Keratinocyte (primary cell): ENCODE measurements around the gene GPR62. TPM values are rescaled to one million over a fixed set of nuclear protein-coding genes. Genes with fewer than 3 reads are reported as not detected.

Experiments used
- DNase-seq: peaks from one replicate; pipeline ENCODE4 v3.0.0-alpha.2; 2011; ENCODE audit warnings: low read depth, missing footprints, low spot score
- FAIRE-seq: peaks from 2 replicates; lab custom pipeline; 2011; peaks lifted over from hg19 to GRCh38; lab: Jason Lieb, UNC
- H2AFZ ChIP-seq: 2 replicates; pipeline ENCODE4 v1.6.0; 2012; ENCODE audit warnings: low read length, control low read depth, inconsistent platforms; ENCODE audit not compliant: control insufficient read depth
- H3K27ac ChIP-seq: 2 replicates; pipeline ENCODE4 v1.5.1; 2011; ENCODE audit warnings: low read length; ENCODE audit not compliant: control insufficient read depth, insufficient read depth
- H3K27me3 ChIP-seq: 3 replicates; pipeline ENCODE4 v1.6.0; 2011; ENCODE audit warnings: low read length; ENCODE audit not compliant: control insufficient read depth, insufficient read depth; ENCODE audit errors: extremely low read depth
- H3K36me3 ChIP-seq, 2 experiments: 2 replicates in 1 of 2; 3 replicates in 1 of 2; pipeline ENCODE4 v1.5.1; 2011; ENCODE audit warnings: low read length in 2 of 2, mild to moderate bottlenecking in 1 of 2; ENCODE audit not compliant: control insufficient read depth in 2 of 2, insufficient read depth in 2 of 2; ENCODE audit errors: extremely low read depth in 1 of 2
- H3K4me1 ChIP-seq: 3 replicates; pipeline ENCODE4 v1.5.1; 2011; ENCODE audit warnings: low read length; ENCODE audit not compliant: control insufficient read depth, insufficient read depth; ENCODE audit errors: extremely low read depth
- H3K4me2 ChIP-seq: 3 replicates; pipeline ENCODE4 v1.6.0; 2011; ENCODE audit warnings: low read depth, low read length; ENCODE audit not compliant: control insufficient read depth, insufficient read depth; ENCODE audit errors: extremely low read depth
- H3K4me3 ChIP-seq, 3 experiments: fragments of 200-600 bp in 1 of 3; sonication (generic) in 1 of 3; 2 replicates in 2 of 3; 3 replicates in 1 of 3; pipeline ENCODE4 v1.5.1; 2011 to 2016; ENCODE audit warnings: low read length in 3 of 3, mild to moderate bottlenecking in 3 of 3, control low read depth in 2 of 3, inconsistent platforms in 1 of 3, low read depth in 1 of 3, mixed read lengths in 1 of 3, mixed run types in 1 of 3, moderate library complexity in 1 of 3; ENCODE audit not compliant: control insufficient read depth in 2 of 3, insufficient read depth in 2 of 3; ENCODE audit errors: extremely low read depth in 1 of 3
- H3K79me2 ChIP-seq: 2 replicates; pipeline ENCODE4 v1.6.0; 2012; ENCODE audit warnings: low read length; ENCODE audit not compliant: control insufficient read depth, insufficient read depth
- H3K9ac ChIP-seq: 3 replicates; pipeline ENCODE4 v1.6.0; 2011; ENCODE audit warnings: low read length; ENCODE audit not compliant: control insufficient read depth, insufficient read depth; ENCODE audit errors: extremely low read depth
- H3K9me1 ChIP-seq: 3 replicates; pipeline ENCODE4 v1.6.0; 2011; ENCODE audit warnings: low read length; ENCODE audit not compliant: control insufficient read depth, insufficient read depth; ENCODE audit errors: extremely low read depth
- H3K9me3 ChIP-seq: 2 replicates; pipeline ENCODE4 v1.5.1; 2012; ENCODE audit warnings: low read depth, low read length; ENCODE audit not compliant: control insufficient read depth
- H4K20me1 ChIP-seq: 3 replicates; pipeline ENCODE4 v1.6.0; 2011; ENCODE audit warnings: low read length; ENCODE audit not compliant: control insufficient read depth, insufficient read depth; ENCODE audit errors: extremely low read depth
- CTCF ChIP-seq, 3 experiments: IDR thresholded peaks in 1 of 3; conservative IDR thresholded peaks in 1 of 3; optimal IDR thresholded peaks in 1 of 3; 2 replicates in 2 of 3; 3 replicates in 1 of 3; pipeline versions ENCODE3 to v1.5.1; 2011; ENCODE audit warnings: low read length in 3 of 3, mild to moderate bottlenecking in 3 of 3, moderate library complexity in 2 of 3, control low read depth in 1 of 3, inconsistent platforms in 1 of 3; ENCODE audit not compliant: insufficient read depth in 2 of 3; ENCODE audit errors: extremely low read depth in 1 of 3
- EZH2 ChIP-seq: IDR thresholded peaks from one replicate; pipeline ENCODE4 v1.6.1; 2012; ENCODE audit warnings: inconsistent platforms, mild to moderate bottlenecking, low read length, moderate library complexity
- dilution Hi-C: fragments of 300-500 bp; cut with MboI; formaldehyde crosslinking; loops from one replicate; pipeline ENCODE4 v1.7.0; 2020; ENCODE audit warnings: low sequenced_read_pairs; ENCODE audit not compliant: extremely low pct_ligation_motif_present
- polyA plus RNA-seq, 5 experiments: library from polyadenylated mRNA; depleted of rRNA in 3 of 5; stranded (reverse) in 3 of 5; stranded (forward) in 1 of 5; unstranded in 1 of 5; fragments of >200 nt; gene quantifications; 1 replicate in 1 of 5; 2 replicates in 3 of 5; 3 replicates in 1 of 5; pipeline versions ENCODE4 v1.2.1 to v1.2.3, GENCODE V29; 2011 to 2012; ENCODE audit warnings: missing spikeins in 2 of 5, low read depth in 1 of 5, low replicate concordance in 1 of 5

The GPR62 gene
- polyA plus RNA-seq, 1 donor (not counting 4 experiments of a cell fraction or from before 2014, with no cell fraction given), result not detected

DNA sequence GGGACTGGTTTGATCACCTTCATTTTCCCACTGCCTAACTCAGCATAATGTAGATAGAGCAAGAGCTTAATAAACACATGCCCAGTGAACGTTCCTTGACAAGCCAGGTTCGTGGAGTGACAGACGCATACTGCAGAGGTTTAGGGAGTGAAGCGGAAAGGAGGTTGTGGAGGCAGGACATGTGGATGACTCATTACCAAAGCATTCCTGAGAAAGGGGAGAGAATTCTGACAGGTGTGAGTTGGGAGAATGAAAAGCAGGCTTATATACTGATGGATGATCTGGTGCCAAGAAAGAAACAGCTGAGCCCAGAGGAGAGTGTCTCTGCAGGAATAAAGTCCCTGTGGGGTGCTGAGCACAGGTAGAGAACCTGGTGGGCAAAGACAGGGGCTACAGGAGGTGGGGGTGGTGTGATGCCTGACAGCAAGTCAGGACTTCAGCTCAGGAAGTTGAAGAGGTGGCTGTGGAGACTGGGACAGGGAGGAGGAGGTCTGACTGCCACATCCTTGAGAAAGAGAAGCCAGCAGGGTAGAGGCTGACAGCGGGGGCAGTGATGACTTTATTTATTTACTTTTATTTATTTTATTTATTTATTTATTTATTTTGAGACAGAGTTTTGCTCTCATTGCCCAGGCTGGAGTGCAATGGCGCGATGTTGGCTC, 42.9 kb downstream of the GPR62 start:
- Histone ChIP-seq H3K27ac (no peak overlapping the region), H3K36me3 (peaks cover 14 to 16% of the 10 kb centered on the region in 2 experiments), H3K9me1 (no peaks in the 10 kb centered on the region), H3K4me3 (no peak overlapping the region), H3K79me2 (peaks cover 23% of the 10 kb centered on the region), H2AFZ (no peak overlapping the region), H3K9ac (no peak overlapping the region), H3K27me3 (no peaks in the 10 kb centered on the region), H4K20me1 (peaks cover 4% of the 10 kb centered on the region), H3K4me2 (peak overlapping the region; percentile 9), H3K4me1 (peaks cover 24% of the 10 kb centered on the region), H3K9me3 (no peaks in the 10 kb centered on the region)
- no peak for TF ChIP-seq EZH2
- TF ChIP-seq CTCF (optimal IDR thresholded peaks at IDR 0.05 in 1 of 3, IDR thresholded peaks at IDR 0.05 in 1 of 3, conservative IDR thresholded peaks at IDR 0.05 in 1 of 3; ENCODE audit: extremely low read depth in 1 of 3, insufficient read depth in 2 of 3, low read length in 3 of 3), result no peak
- FAIRE-seq (peak; percentile 98), DNase-seq (no peak)
- dilution Hi-C loops, result no loop called here

GRCh38 chr3:51998774-51999173, 43.6 kb downstream of the GPR62 start:
- Histone ChIP-seq H3K27me3 (no peaks in the 10 kb centered on the region), H4K20me1 (peaks cover 4% of the 10 kb centered on the region), H3K4me1 (peaks cover 24% of the 10 kb centered on the region), H3K4me3 (no peak overlapping the region), H3K79me2 (peaks cover 19% of the 10 kb centered on the region), H3K9me1 (no peaks in the 10 kb centered on the region), H3K27ac (no peak overlapping the region), H3K4me2 (no peak overlapping the region), H3K9me3 (no peaks in the 10 kb centered on the region), H3K36me3 (peaks cover 12 to 15% of the 10 kb centered on the region in 2 experiments), H3K9ac (no peak overlapping the region), H2AFZ (no peak overlapping the region)
- FAIRE-seq, result no peak
- TF ChIP-seq CTCF (optimal IDR thresholded peaks at IDR 0.05 in 1 of 3, IDR thresholded peaks at IDR 0.05 in 1 of 3, conservative IDR thresholded peaks at IDR 0.05 in 1 of 3; ENCODE audit: extremely low read depth in 1 of 3, insufficient read depth in 2 of 3, low read length in 3 of 3) (no peak), EZH2 (no peak)
- DNase-seq, result no peak
- dilution Hi-C loops, result no loop called here
